ENCODE results near the gene CCSAP. TPM values are rescaled to one million over a fixed set of nuclear protein-coding genes. Genes with fewer than 3 reads are reported as not detected.
"Not testable (repeated sequence)": the region's sequence is repeated elsewhere in the genome, so short reads cannot be mapped to it uniquely, and the experiment has no call there.

CCSAP gene
- 4.4 TPM for total RNA-seq
- long read RNA-seq, partial matches to known transcripts = 0 of 2 reads
- long read RNA-seq, other reads (novel, unspliced or antisense) = 2 of 2 reads

- DNase-seq (ENCODE audit: low spot score) = no peak
These were observed at the start of gene CCSAP for GRCh38 chr1:229342656-229343569. Gene CCSAP, minus strand, starts transcription at chr1:229343047. Its CDS starts 582 bp downstream, at chr1:229342465.

GRCh38 chr1:229390130-229390529 lies 47.3 kb upstream of the CCSAP start:
- DNase-seq (ENCODE audit: low spot score) = no peak

- DNase-seq (ENCODE audit: low spot score) = no peak
These were observed 46.2 kb upstream of the CCSAP start for GRCh38 chr1:229388897-229389580.

- DNase-seq (ENCODE audit: low spot score) = peak; percentile 85
These were observed 43.1 kb upstream of the CCSAP start for GRCh38 chr1:229385853-229386456.

- DNase-seq (ENCODE audit: low spot score) = no peak
These were observed 42.0 kb upstream of the CCSAP start for GRCh38 chr1:229384822-229385221.

- peak; percentile 6 for DNase-seq (ENCODE audit: low spot score)
These were observed 41.1 kb upstream of the CCSAP start for GRCh38 chr1:229383961-229384360.

- no peak for DNase-seq (ENCODE audit: low spot score)
These were observed 40.3 kb upstream of the CCSAP start for GRCh38 chr1:229383188-229383587.

- DNase-seq (ENCODE audit: low spot score) = peak; percentile 69
These were observed 38.4 kb upstream of the CCSAP start for GRCh38 chr1:229381234-229381633.

GRCh38 chr1:229380536-229381160 lies 37.8 kb upstream of the CCSAP start:
- DNase-seq (ENCODE audit: low spot score) = peak; percentile 85

- peak; percentile 49 for DNase-seq (ENCODE audit: low spot score)
These were observed 37.0 kb upstream of the CCSAP start for GRCh38 chr1:229379846-229380245.

- no peak for DNase-seq (ENCODE audit: low spot score)
These were observed 35.9 kb upstream of the CCSAP start for GRCh38 chr1:229378586-229379367.

GRCh38 chr1:229378035-229378434 lies 35.2 kb upstream of the CCSAP start:
- DNase-seq (ENCODE audit: low spot score) = not testable (repeated sequence)

GRCh38 chr1:229377429-229377828 lies 34.6 kb upstream of the CCSAP start:
- no peak for DNase-seq (ENCODE audit: low spot score)

GRCh38 chr1:229376521-229376920 lies 33.7 kb upstream of the CCSAP start:
- DNase-seq (ENCODE audit: low spot score) = no peak

GRCh38 chr1:229374485-229374884 lies 31.6 kb upstream of the CCSAP start:
- no peak for DNase-seq (ENCODE audit: low spot score)

- DNase-seq (ENCODE audit: low spot score) = no peak
These were observed 30.5 kb upstream of the CCSAP start for GRCh38 chr1:229373395-229373794.

- no peak for DNase-seq (ENCODE audit: low spot score)
These were observed 29.4 kb upstream of the CCSAP start for GRCh38 chr1:229372251-229372650.

- DNase-seq (ENCODE audit: low spot score) = no peak
These were observed 28.8 kb upstream of the CCSAP start for GRCh38 chr1:229371624-229372023.

GRCh38 chr1:229370601-229371021 lies 27.8 kb upstream of the CCSAP start:
- no peak for DNase-seq (ENCODE audit: low spot score)

- no peak for DNase-seq (ENCODE audit: low spot score)
These were observed 25.5 kb upstream of the CCSAP start for GRCh38 chr1:229368347-229368746.

Measured in mesenteric fat pad (tissue), 1 donor.